RPMI8226 (cell line): ENCODE data around the gene WTIP.
"Not testable (repeated sequence)": the region's sequence is repeated elsewhere in the genome, so short reads cannot be mapped to it uniquely, and the experiment has no call there.

ENCODE experiments used
- DNase-seq: peaks from one replicate; pipeline ENCODE4 v3.0.0-alpha.2; 2015

Gene WTIP

DNA sequence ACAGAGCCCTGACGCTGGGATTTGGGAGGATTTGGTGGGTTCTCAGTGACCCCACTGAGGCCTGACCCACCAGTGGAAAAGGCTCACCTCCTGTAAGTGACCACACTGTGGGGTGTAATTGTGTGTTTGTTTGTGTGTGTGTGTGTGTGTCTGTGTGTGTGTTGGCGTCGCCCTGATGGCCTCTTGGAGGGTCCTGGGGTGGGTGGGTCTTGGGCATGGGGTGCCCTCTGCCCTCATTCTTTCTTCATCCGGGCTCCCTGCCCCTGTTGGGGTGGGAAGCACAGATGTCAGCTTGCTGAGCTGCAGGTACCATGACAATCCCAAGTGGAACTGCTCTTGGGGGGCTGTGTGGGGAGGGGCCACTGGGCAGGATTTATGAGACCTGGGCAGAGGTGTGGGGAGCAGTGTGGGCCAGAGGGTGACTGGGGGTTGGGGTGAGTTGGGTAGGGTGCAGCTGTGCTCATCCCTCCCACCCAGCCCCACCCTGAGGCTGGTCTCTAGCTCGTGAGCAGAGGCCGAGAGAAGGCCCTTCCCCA, 22.8 kb downstream of the WTIP start:
- no peak for DNase-seq

DNA sequence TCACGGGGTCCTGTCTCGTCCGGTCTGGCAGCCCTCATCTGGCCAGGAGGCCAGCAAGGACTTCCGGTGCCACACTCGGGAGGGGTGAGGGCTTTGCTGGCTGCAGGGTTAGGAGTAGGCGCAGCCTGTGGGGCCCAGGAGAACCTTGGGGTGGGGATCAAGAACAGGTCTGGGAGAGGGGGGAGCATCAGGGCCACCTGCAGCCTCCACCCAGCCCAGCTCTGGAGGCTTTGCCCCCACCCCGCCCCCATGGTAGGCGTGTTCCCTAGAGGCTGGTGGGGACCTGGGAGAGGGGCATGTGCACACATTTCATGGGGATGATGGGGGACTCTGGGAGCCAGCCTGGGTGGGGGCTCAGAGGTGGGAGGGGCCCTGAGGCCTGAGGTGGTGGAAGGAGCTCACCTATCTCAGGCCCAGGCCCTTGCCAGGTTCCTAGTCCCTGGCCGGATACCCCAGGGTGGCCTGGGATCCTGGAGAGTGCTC, 23.3 kb downstream of the WTIP start:
- DNase-seq: no peak

DNA sequence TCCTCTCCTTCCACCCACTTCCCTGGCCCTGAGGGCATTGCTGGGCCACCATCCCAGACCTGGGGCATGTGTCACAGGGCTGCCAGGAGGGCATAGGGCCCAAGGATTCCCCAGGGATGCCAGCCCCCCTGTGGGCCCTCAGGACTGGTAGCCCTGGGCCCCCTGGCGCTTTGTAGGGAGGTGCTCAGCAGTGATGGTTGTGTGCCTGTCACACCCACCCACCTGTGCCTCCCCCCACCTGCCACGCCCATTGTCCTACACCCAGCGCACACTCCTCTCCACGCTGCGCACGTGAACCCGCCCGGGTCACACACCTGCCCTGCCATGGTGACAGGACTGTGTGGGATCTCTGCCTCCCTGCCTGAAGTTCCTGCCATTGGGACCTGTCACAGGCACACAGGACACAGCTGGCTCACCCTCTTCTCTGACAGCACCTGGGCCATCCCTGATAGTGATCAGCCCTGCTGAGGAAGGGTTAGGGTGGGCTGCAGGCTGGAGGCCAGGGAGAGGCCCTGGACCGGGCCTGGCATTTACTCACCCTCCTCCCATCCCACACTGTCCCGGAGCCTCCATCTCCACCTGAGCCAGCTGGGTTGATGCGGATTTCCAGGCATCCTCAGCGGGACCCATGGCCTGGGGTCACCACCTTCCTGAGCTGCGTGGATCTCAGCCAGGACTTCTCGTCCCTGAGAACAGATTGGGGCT, 23.9 kb downstream of the WTIP start:
- DNase-seq: no peak

- no peak for DNase-seq
Measured at GRCh38 chr19:34506026-34506370, 24.4 kb downstream of the WTIP start.

GRCh38 chr19:34507414-34508067, 26.0 kb downstream of the WTIP start:
- no peak for DNase-seq

DNA sequence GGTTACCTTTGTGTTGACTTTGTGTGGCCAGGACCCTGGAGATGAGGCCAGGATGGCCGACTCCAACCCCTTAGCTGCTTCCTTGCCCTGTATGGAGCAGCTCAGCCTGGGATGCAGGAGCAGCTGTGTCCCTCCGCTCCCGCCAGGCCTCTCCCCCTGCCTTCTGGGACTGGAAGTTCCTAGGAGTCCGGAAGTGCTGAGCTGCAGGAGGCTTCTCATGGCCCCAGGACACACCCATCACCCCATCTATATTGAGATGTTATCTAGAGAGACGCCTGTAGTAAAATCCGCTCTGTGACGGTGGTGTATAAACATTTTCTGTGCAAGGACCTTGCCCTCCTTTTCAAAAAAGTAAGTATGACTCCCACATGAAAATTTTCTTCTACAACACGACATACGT, 27.0 kb downstream of the WTIP start:
- DNase-seq: no peak

- not testable (repeated sequence) for DNase-seq
Measured at GRCh38 chr19:34510904-34511303, 29.3 kb downstream of the WTIP start.

DNA sequence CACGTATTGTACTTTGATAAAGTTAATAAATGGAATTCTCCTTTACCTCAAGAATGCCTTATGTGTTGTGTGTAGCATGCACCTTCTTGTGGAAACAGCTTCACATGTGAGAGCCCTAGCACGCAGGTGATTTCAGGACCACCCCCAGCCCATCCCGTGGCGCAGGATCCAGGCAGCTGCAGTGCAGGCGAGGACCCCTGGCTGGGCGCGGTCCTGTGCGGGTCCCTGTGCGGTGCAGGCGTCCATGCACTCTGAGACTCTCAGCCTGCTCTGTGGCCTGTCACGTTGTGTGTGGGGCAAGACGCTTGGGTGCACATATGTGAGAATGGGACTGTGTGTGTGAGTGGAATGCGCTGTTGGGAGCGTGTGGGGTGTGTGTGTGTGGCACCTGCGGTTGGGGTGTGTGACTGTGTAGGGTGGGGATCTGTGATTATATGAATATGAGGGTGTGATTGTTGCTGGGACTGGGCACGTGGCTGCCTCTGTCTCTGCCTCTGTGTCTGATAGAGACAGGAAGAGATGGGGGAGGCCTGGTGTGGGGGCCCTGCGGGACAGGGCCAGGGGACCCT, 30.8 kb downstream of the WTIP start:
- no peak for DNase-seq

DNA sequence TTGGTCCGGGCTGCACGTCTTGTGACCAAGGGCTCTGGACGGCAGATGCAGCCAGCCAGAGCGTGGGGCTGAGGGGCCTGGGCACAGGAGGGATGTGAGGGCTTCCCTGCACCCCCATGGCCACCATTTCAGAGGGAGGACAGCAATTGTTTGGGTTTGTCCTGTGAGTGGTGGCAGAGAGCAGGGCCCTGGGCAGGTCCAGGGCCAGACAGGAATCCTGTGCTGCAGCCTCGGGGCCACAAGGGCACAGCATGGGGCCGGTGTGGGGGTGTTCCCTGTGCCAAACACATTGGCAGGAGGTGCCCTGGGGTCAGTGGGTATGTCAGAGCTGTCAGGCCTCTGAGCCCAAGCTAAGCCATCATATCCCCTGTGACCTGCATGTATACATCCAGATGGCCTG, 32.2 kb downstream of the WTIP start:
- DNase-seq: no peak

DNA sequence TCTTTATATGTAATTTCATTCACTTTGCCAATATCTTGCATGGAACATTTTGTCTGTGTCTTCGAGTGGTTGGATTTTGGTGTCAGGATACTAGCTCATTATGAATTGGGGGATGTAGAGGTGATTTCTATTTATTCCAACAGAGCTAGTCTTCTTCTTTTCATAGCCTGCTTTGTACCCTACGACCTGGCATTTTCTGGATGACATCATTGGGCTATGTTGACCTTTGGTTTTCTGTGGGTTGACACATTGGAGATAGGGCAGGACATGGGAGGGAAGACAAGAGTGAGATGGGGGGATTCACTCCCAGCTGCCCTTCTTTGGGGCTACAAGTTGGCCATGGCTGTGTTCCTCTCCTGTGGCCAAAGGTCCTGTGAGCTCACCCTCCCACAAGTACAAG, 38.0 kb downstream of the WTIP start:
- no peak for DNase-seq

GRCh38 chr19:34523408-34523807, 41.9 kb downstream of the WTIP start:
- DNase-seq: no peak

GRCh38 chr19:34525001-34525400, 43.4 kb downstream of the WTIP start:
- no peak for DNase-seq

- no peak for DNase-seq
Measured at GRCh38 chr19:34534206-34534605, 52.6 kb downstream of the WTIP start.

- no peak for DNase-seq
Measured at GRCh38 chr19:34539396-34539795, 57.8 kb downstream of the WTIP start.

DNA sequence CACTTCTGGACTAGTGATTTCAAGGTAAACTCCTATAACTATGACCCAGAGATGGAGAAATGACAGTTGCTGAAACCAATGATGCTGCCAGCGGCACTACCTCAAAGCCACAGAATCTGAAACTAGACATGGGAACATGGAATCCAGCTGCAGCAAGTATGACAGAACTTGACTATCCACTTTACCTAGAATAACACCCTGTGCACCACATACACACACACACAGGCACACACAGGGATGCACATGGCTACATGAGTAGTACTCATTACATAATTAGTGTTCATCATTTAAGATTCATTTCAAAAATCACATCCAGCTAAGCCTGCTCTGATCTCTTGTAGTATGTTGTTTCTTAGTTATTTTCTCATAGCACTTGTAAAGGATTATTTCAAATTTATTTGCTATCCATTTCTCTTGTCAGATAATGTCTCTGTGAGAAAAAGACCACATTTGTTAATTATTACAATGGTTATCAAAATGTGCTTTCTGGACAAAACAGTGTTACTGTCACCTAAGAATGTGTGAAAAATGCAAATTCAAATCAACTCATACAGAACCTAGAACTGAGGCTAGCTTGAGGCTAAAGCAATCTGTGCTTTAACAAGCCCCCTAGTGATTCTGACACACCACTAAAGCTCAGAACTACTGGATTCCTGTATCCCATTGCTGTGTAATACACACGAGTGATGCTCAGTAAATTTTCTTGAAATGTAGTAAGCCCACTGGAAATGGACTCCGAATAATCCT, 59.4 kb downstream of the WTIP start:
- DNase-seq: no peak

DNA sequence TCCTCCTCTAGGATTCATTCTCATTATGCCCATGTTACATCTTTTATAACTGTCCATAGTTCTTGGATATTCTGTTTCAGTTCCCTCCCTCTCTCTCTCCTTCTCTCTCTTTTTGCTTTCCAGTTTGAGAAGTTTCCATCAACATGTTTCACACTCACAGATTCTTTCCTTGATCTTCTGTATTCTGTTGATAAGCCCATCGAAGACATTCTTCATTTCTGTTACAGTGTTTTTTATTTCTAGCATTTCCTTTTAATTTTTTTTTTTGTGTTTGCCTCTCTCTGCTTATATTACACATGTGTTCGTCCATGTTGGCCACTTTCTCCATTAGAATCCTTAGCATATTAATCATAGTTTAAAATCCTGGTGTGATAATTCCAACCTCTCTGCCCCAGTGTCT, 68.3 kb downstream of the WTIP start:
- no peak for DNase-seq

GRCh38 chr19:34555447-34555846, 73.9 kb downstream of the WTIP start:
- DNase-seq: peak; percentile 24

DNA sequence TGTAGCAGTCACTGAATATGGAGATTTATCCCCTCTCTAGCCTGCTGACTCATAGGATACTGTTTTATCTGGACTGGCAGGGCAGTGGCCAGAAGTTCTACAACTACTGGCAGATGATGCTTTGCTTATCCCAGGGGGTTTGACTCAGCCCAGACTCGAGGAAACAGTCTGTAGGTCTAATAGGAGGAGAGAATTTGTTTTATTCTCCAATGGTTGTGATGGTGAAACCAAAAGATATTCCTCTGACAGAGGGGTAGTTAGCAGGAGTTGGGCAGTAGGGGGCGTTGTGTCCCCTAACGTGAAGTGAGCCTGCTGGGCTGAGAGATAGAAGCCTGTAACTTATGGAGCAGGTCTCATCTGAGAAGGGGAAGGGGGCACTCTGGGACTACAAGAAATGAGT, 74.9 kb downstream of the WTIP start:
- DNase-seq: no peak

- DNase-seq: no peak
Measured at GRCh38 chr19:34559045-34559444, 77.5 kb downstream of the WTIP start.

- no peak for DNase-seq
Measured at GRCh38 chr19:34560229-34560628, 78.7 kb downstream of the WTIP start.
